DOHH2 (cell line): Measurements from ENCODE around the gene ARHGAP35.
"Not testable (repeated sequence)": the region's sequence is repeated elsewhere in the genome, so short reads cannot be mapped to it uniquely, and the experiment has no call there.

ENCODE experiments used
- H3F3A ChIP-seq: fragments of 200-600 bp; sonication (generic), shearing (Covaris generic); 2 replicates; pipeline ENCODE4 v1.6.0; 2016; ENCODE audit warnings: antibody characterized with exemption, mild to moderate bottlenecking; ENCODE audit not compliant: control insufficient read depth, insufficient read depth
- H3K27ac ChIP-seq: fragments of 200-600 bp; sonication (generic); 2 replicates; pipeline ENCODE4 v1.5.1; 2014; ENCODE audit warnings: low read depth, mild to moderate bottlenecking, low read length, moderate library complexity
- H3K27me3 ChIP-seq: fragments of 200-600 bp; sonication (generic); 2 replicates; pipeline ENCODE4 v1.6.1; 2014; ENCODE audit warnings: mild to moderate bottlenecking, low read length, mixed read lengths; ENCODE audit not compliant: control insufficient read depth
- H3K36me3 ChIP-seq: fragments of 200-600 bp; sonication (generic); 2 replicates; pipeline ENCODE4 v1.6.1; 2014; ENCODE audit warnings: mild to moderate bottlenecking, low read length, moderate library complexity, mixed read lengths; ENCODE audit not compliant: control insufficient read depth
- H3K4me1 ChIP-seq: fragments of 200-600 bp; sonication (generic); 2 replicates; pipeline ENCODE4 v1.6.1; 2014; ENCODE audit warnings: mild to moderate bottlenecking, low read length, mixed read lengths; ENCODE audit not compliant: control insufficient read depth
- H3K4me2 ChIP-seq: fragments of 200-600 bp; sonication (generic); 2 replicates; pipeline ENCODE4 v1.6.0; 2014; ENCODE audit warnings: mild to moderate bottlenecking, low read length, moderate library complexity
- H3K4me3 ChIP-seq: fragments of 200-600 bp; sonication (generic); 2 replicates; pipeline ENCODE4 v1.5.1; 2014; ENCODE audit warnings: mild to moderate bottlenecking, low read length, mixed read lengths
- H3K79me2 ChIP-seq: fragments of 200-600 bp; sonication (generic); 2 replicates; pipeline ENCODE4 v1.6.1; 2014; ENCODE audit warnings: mild to moderate bottlenecking, low read length, mixed read lengths; ENCODE audit not compliant: control insufficient read depth
- H3K9me2 ChIP-seq: fragments of 200-600 bp; sonication (generic); replicated peaks from 2 replicates; pipeline ENCODE4 v1.6.1; 2014; ENCODE audit warnings: mild to moderate bottlenecking, low read length, mixed read lengths; ENCODE audit not compliant: control insufficient read depth
- H3K9me3 ChIP-seq: fragments of 200-600 bp; sonication (generic); 2 replicates; pipeline ENCODE4 v1.6.1; 2014; ENCODE audit warnings: antibody characterized with exemption, low read length, mixed read lengths; ENCODE audit not compliant: control insufficient read depth, insufficient read depth
- H4K20me1 ChIP-seq: fragments of 200-600 bp; sonication (generic); 2 replicates; pipeline ENCODE4 v1.6.0; 2014; ENCODE audit warnings: low read depth, mild to moderate bottlenecking, antibody characterized with exemption, low read length, moderate library complexity; ENCODE audit not compliant: control insufficient read depth, insufficient read depth
- EZH2phosphoT487 ChIP-seq: fragments of 200-600 bp; sonication (generic); IDR thresholded peaks from 2 replicates; pipeline ENCODE4 v1.6.1; 2017; ENCODE audit warnings: borderline replicate concordance, mild to moderate bottlenecking, antibody characterized with exemption, low read length, moderate library complexity, mixed read lengths
- TF ChIP-seq, protein P1 (sequence below): fragments of 200-600 bp; sonication (generic); IDR thresholded peaks from one replicate; pipeline ENCODE4 v1.5.1; 2014; ENCODE audit warnings: antibody characterized with exemption, mild to moderate bottlenecking, low read depth, low read length; ENCODE audit not compliant: poor library complexity, severe bottlenecking

ARHGAP35 gene

GRCh38 chr19:46880431-46880830, 19.6 kb downstream of the ARHGAP35 start:
- H3K36me3 ChIP-seq: peaks cover 8% of the 10 kb centered on the region; the same call in 1 of the 2 replicates

GRCh38 chr19:46881092-46881491, 20.3 kb downstream of the ARHGAP35 start:
- H3K27ac ChIP-seq: no peak overlapping the region
- H3K4me1 ChIP-seq: peaks cover 10% of the 10 kb centered on the region; the same call in 1 of the 2 replicates
- H4K20me1 ChIP-seq: peaks cover 4% of the 10 kb centered on the region; the same call in 1 of the 2 replicates
- no peaks in the 10 kb centered on the region for H3K27me3 ChIP-seq
- H3K4me2 ChIP-seq: no peak overlapping the region
- H3K9me3 ChIP-seq: no peaks in the 10 kb centered on the region
- peaks cover 4% of the 10 kb centered on the region; the same call in 1 of the 2 replicates for H3K36me3 ChIP-seq
- TF ChIP-seq, protein P1, sequence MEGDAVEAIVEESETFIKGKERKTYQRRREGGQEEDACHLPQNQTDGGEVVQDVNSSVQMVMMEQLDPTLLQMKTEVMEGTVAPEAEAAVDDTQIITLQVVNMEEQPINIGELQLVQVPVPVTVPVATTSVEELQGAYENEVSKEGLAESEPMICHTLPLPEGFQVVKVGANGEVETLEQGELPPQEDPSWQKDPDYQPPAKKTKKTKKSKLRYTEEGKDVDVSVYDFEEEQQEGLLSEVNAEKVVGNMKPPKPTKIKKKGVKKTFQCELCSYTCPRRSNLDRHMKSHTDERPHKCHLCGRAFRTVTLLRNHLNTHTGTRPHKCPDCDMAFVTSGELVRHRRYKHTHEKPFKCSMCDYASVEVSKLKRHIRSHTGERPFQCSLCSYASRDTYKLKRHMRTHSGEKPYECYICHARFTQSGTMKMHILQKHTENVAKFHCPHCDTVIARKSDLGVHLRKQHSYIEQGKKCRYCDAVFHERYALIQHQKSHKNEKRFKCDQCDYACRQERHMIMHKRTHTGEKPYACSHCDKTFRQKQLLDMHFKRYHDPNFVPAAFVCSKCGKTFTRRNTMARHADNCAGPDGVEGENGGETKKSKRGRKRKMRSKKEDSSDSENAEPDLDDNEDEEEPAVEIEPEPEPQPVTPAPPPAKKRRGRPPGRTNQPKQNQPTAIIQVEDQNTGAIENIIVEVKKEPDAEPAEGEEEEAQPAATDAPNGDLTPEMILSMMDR: no peak
- no peak overlapping the region for H3K4me3 ChIP-seq
- H3K79me2 ChIP-seq: peaks cover 72% of the 10 kb centered on the region
- no peaks in the 10 kb centered on the region for H3K9me2 ChIP-seq
- no peaks in the 10 kb centered on the region for H3F3A ChIP-seq

More at GRCh38 chr19:46880431-46880830, 19.6 kb downstream of the ARHGAP35 start:
- H3K9me2 ChIP-seq: no peaks in the 10 kb centered on the region
- H3K27ac ChIP-seq: no peak overlapping the region
- no peaks in the 10 kb centered on the region for H3F3A ChIP-seq
- H4K20me1 ChIP-seq: peaks cover 4% of the 10 kb centered on the region; the same call in 1 of the 2 replicates
- peaks cover 4% of the 10 kb centered on the region; the same call in 1 of the 2 replicates for H3K4me1 ChIP-seq
- H3K27me3 ChIP-seq: no peaks in the 10 kb centered on the region
- H3K9me3 ChIP-seq: no peaks in the 10 kb centered on the region
- no peak overlapping the region for H3K4me3 ChIP-seq
- no peak overlapping the region for H3K4me2 ChIP-seq
- no peak for TF ChIP-seq EZH2phosphoT487
- TF ChIP-seq, protein P1: no peak
- H3K79me2 ChIP-seq: peaks cover 71% of the 10 kb centered on the region

GRCh38 chr19:46882034-46882433, 21.2 kb downstream of the ARHGAP35 start:
- Histone ChIP-seq H3K4me2 (no peak overlapping the region), H3K9me2 (no peaks in the 10 kb centered on the region), H3K4me1 (peaks cover 19% of the 10 kb centered on the region), H3K9me3 (no peaks in the 10 kb centered on the region), H3K36me3 (peaks cover 4% of the 10 kb centered on the region; the same call in 1 of the 2 replicates), H3K79me2 (peaks cover 76% of the 10 kb centered on the region), H3K27me3 (no peaks in the 10 kb centered on the region), H4K20me1 (peaks cover 4% of the 10 kb centered on the region; the same call in 1 of the 2 replicates), H3K4me3 (no peak overlapping the region), H3F3A (no peaks in the 10 kb centered on the region), H3K27ac (no peak overlapping the region)
- TF ChIP-seq EZH2phosphoT487: no peak
- TF ChIP-seq, protein P1: no peak

DNA sequence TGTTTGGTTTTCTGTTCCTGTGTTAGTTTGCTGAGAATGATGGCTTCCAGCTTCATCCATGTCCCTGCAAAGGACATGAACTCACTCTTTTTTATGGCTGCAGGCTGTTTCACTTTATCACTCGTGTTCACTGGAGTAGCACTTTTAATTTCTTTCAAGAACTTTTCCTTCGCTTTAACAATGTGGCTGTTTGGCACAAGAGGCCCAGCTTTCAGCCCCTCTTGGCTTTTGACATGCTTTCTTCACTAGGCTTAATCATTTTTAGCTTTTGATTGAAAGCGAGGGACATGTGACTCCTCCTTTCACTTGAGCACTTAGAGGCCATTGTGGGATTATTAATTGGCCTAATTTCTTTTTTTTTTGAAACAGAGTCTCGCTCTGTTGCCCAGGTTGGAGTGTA, 22.0 kb downstream of the ARHGAP35 start:
- H3K4me3 ChIP-seq, H3K4me2 ChIP-seq, H4K20me1 ChIP-seq, H3K36me3 ChIP-seq, H3K9me3 ChIP-seq, H3K27me3 ChIP-seq, H3K9me2 ChIP-seq, H3F3A ChIP-seq, H3K27ac ChIP-seq: not testable (repeated sequence)
- Histone ChIP-seq H3K4me1 (peaks cover 26% of the 10 kb centered on the region), H3K79me2 (peaks cover 83% of the 10 kb centered on the region)
